Medulla oblongata (tissue), 1 donor: ENCODE results near the gene CREBBP.

Source experiments
- DNase-seq: peaks from one replicate; pipeline ENCODE4 v3.0.0-alpha.2; 2015; ENCODE audit errors: extremely low spot score

The CREBBP gene

GRCh38 chr16:3879887-3880564 lies 487 bp downstream of the CREBBP start:
- peak; percentile 68 for DNase-seq

- DNase-seq, result no peak
These were observed 1.1 kb downstream of the CREBBP start for GRCh38 chr16:3879258-3879886.

- no peak for DNase-seq
These were observed 1.9 kb downstream of the CREBBP start for GRCh38 chr16:3878610-3879009.

- DNase-seq, result no peak
These were observed 3.8 kb downstream of the CREBBP start for GRCh38 chr16:3876695-3877094.

- DNase-seq, result no peak
These were observed 4.4 kb downstream of the CREBBP start for GRCh38 chr16:3876160-3876559.

- no peak for DNase-seq
These were observed 5.5 kb downstream of the CREBBP start for GRCh38 chr16:3874794-3875692.

GRCh38 chr16:3874242-3874641 lies 6.3 kb downstream of the CREBBP start:
- DNase-seq, result no peak

- no peak for DNase-seq
These were observed 6.9 kb downstream of the CREBBP start for GRCh38 chr16:3873482-3874173.

GRCh38 chr16:3872216-3872895 lies 8.2 kb downstream of the CREBBP start:
- DNase-seq, result no peak

- no peak for DNase-seq
These were observed 11.5 kb downstream of the CREBBP start for GRCh38 chr16:3868967-3869366.

GRCh38 chr16:3868556-3868955 lies 12.0 kb downstream of the CREBBP start:
- DNase-seq, result no peak

GRCh38 chr16:3866703-3867431 lies 13.6 kb downstream of the CREBBP start:
- DNase-seq, result no peak

- no peak for DNase-seq
These were observed 15.3 kb downstream of the CREBBP start for GRCh38 chr16:3865241-3865640.

GRCh38 chr16:3864562-3864961 lies 16.0 kb downstream of the CREBBP start:
- no peak for DNase-seq

GRCh38 chr16:3863587-3863986 lies 16.9 kb downstream of the CREBBP start:
- DNase-seq, result no peak

- DNase-seq, result no peak
These were observed 18.6 kb downstream of the CREBBP start for GRCh38 chr16:3861808-3862451.

GRCh38 chr16:3859889-3860288 lies 20.6 kb downstream of the CREBBP start:
- no peak for DNase-seq

GRCh38 chr16:3858801-3859200 lies 21.7 kb downstream of the CREBBP start:
- DNase-seq, result no peak

GRCh38 chr16:3857189-3858043 lies 23.1 kb downstream of the CREBBP start:
- DNase-seq, result peak; percentile 54
